ENCODE results near the gene NLRP1.

The NLRP1 gene

DNA sequence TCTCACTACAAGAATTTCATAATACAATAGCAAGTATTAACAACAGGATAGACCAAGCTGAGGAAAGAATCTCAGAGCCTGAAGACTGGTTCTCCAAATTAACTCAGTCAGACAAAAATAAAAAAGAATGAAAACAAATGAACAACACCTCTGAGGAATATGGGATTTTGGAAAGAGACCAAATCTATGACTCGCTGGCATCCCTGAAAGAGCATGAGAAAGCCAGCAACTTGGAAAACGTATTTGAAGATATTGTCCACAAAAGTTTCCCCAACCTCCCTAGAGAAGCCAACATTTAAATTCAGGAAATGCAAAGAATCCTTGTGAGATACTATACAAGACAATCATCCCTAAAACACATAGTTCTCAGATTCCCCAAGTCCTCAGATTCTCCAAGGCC lies 20.9 kb downstream of the NLRP1 start:
- DNase-seq (ENCODE audit: low read depth): peak; percentile 26

DNA sequence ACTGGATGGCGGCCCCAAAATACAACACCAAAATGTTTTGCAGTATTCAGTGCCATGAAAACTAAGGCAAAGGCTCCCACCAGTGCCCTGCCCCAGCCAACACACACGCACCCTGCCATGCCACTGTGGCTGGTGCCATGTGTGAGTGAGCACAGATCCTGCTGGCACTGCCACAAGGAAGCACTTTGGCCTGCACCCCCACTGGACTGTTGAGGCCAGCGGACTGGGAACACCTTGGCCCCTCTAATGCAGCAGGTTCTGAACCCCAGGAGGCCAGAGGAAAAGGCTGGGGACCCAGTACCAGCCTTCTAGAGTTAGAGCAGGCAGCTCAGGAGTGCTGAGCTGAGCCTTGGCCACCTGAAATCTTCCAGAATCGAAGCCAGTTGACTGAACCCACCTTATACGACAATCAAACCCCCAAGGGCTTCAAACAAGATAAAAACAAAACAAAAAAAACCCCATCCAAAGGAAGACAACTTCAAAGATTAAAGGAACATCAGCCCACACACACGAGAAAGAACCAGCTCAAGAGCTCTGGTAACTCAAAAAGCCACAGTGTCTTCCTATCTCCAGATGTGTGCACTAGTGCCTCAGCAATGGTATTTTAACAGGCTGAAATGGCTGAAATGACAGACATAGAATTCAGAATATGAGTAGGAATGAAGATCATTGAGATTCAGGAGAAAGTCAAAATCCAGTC lies 21.5 kb downstream of the NLRP1 start:
- TF ChIP-seq CTCF (IDR thresholded peaks at IDR 0.05; ENCODE audit: low read length, missing control alignments): no peak
- no peak overlapping the region for H3K4me3 ChIP-seq (replicated peaks; ENCODE audit: low read depth, low read length)
- no peak for DNase-seq (ENCODE audit: low read depth)

More for the DNA sequence above, 20.9 kb downstream of the NLRP1 start:
- TF ChIP-seq CTCF (IDR thresholded peaks at IDR 0.05; ENCODE audit: low read length, missing control alignments): no peak
- H3K4me3 ChIP-seq (replicated peaks; ENCODE audit: low read depth, low read length): no peak overlapping the region

- no peak overlapping the region for H3K4me3 ChIP-seq (replicated peaks; ENCODE audit: low read depth, low read length)
- no peak for TF ChIP-seq CTCF (IDR thresholded peaks at IDR 0.05; ENCODE audit: low read length, missing control alignments)
- DNase-seq (ENCODE audit: low read depth): no peak
These were observed 22.4 kb downstream of the NLRP1 start for GRCh38 chr17:5561736-5562571.

GRCh38 chr17:5560361-5560988 lies 23.8 kb downstream of the NLRP1 start:
- H3K4me3 ChIP-seq (replicated peaks; ENCODE audit: low read depth, low read length): no peak overlapping the region
- no peak for TF ChIP-seq CTCF (IDR thresholded peaks at IDR 0.05; ENCODE audit: low read length, missing control alignments)
- no peak for DNase-seq (ENCODE audit: low read depth)

DNA sequence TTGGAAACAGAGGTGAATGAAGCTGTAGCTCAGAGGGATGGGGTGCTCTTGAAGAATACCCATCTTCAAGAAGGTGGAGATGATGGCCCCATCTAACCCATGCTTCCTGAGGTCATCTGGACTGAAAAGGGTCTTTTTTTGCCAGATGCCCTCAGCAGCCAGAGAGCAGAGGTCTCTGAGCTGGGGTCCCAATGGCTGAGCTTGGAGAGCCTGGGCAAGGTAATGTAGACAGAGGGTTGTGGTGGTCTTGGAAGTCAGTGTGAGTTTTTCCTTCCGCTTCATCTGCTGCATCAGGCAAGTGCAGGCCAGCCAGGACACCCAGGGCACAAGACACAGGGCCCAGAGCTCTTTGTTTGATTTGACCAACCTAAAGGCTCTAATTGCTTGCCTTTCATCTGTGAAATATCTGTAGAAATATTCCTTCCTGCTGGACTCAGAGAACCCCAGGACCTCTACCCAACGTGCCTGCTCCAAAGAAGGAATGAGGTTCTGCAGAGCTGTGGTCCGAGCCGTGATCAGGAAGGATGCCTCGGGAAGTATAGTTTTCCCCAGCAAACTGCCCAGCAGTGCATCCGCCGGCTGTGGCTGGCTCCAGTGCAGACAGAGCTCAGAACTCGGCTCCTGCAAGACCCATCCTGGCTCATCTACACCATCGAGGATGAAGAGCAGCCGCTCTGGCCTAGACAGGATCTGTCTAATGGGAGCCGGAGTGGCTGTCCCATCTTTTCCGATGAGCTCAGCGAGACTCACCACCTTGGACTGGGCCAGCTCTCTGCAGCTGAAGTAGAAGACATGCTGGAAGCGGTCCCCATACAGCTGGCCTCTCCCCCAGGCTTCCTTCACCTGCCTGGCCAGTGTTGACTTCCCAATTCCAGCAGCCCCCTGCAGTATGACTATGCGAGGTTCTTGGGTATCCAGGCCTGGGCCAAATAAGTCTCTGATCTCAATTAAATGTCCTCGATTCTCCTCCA lies 25.2 kb downstream of the NLRP1 start:
- no peak for DNase-seq (ENCODE audit: low read depth)
- TF ChIP-seq CTCF (IDR thresholded peaks at IDR 0.05; ENCODE audit: low read length, missing control alignments): no peak
- H3K4me3 ChIP-seq (replicated peaks; ENCODE audit: low read depth, low read length): no peak overlapping the region

DNA sequence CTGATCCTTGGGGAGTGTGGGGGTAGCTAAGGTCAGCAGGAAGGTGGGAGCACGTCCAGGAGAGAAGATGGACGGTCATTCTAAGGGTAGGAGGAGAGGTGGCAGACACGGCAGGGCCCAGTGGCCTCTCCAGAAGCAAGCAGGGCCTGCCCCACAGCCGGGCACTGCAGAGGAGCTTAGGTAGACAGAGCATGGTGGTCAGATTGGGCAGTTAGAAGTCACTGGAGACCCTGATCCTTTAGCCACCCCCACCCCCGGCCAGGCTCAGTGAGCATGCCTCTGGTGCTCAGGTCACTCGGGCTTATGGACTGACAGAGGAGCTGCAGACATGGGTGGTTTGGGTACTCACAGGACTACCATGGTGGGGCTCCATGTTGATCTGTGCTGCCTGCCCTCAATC lies 26.3 kb downstream of the NLRP1 start:
- no peak for TF ChIP-seq CTCF (IDR thresholded peaks at IDR 0.05; ENCODE audit: low read length, missing control alignments)
- no peak overlapping the region for H3K4me3 ChIP-seq (replicated peaks; ENCODE audit: low read depth, low read length)
- no peak for DNase-seq (ENCODE audit: low read depth)
